H9 (cell line): ENCODE results near the gene CACNA1D. TPM values are rescaled to one million over a fixed set of nuclear protein-coding genes. Genes with fewer than 3 reads are reported as not detected.

Experiments
- DNase-seq: peaks from one replicate; pipeline ENCODE4 v3.0.0-alpha.2; 2017
- H2AFZ ChIP-seq: one replicate; pipeline ENCODE4 v1.6.1; 2013; ENCODE audit warnings: mild to moderate bottlenecking, low read length, control low read depth, moderate library complexity
- H2AK5ac ChIP-seq: 2 replicates; pipeline ENCODE4 v1.6.1; 2013; ENCODE audit warnings: low read length, control low read depth, mixed read lengths; ENCODE audit not compliant: insufficient read length
- H2BK120ac ChIP-seq: one replicate; pipeline ENCODE4 v1.6.1; 2013; ENCODE audit warnings: low read depth, mild to moderate bottlenecking, low read length, control low read depth, inconsistent platforms; ENCODE audit not compliant: poor library complexity, severe bottlenecking
- H2BK12ac ChIP-seq: 2 replicates; pipeline ENCODE4 v1.6.1; 2013; ENCODE audit warnings: low read length, control low read depth, mixed read lengths, low read depth; ENCODE audit not compliant: insufficient read length
- H2BK15ac ChIP-seq: 2 replicates; pipeline ENCODE4 v1.6.1; 2013; ENCODE audit warnings: low read depth, low read length, control low read depth
- H2BK20ac ChIP-seq: one replicate; pipeline ENCODE4 v1.6.1; 2013; ENCODE audit warnings: low read depth, mild to moderate bottlenecking, low read length, control low read depth, inconsistent platforms; ENCODE audit not compliant: poor library complexity, severe bottlenecking
- H2BK5ac ChIP-seq: 2 replicates; pipeline ENCODE4 v1.6.1; 2013; ENCODE audit warnings: low read length, control low read depth, mixed read lengths; ENCODE audit not compliant: insufficient read length
- H3K14ac ChIP-seq: 2 replicates; pipeline ENCODE4 v1.6.1; 2013; ENCODE audit warnings: low read length, control low read depth; ENCODE audit not compliant: insufficient read depth
- H3K18ac ChIP-seq: 2 replicates; pipeline ENCODE4 v1.6.1; 2013; ENCODE audit warnings: low read depth, mild to moderate bottlenecking, mixed read lengths, low read length, control low read depth; ENCODE audit not compliant: insufficient read length
- H3K23ac ChIP-seq: 2 replicates; pipeline ENCODE4 v1.6.1; 2013; ENCODE audit warnings: low read length, control low read depth, mixed read lengths, low read depth; ENCODE audit not compliant: insufficient read length
- H3K23me2 ChIP-seq: 2 replicates; pipeline ENCODE4 v1.6.1; 2013; ENCODE audit warnings: low read depth, mild to moderate bottlenecking, mixed read lengths, low read length, control low read depth; ENCODE audit not compliant: insufficient read length, poor library complexity, severe bottlenecking
- H3K27ac ChIP-seq: 2 replicates; pipeline ENCODE4 v1.5.1; 2013; ENCODE audit warnings: low read length, control low read depth, mixed read lengths, low read depth; ENCODE audit not compliant: insufficient read length
- H3K27me3 ChIP-seq: 2 replicates; pipeline ENCODE4 v1.6.1; 2013; ENCODE audit warnings: low read length, control low read depth, inconsistent platforms; ENCODE audit not compliant: insufficient read depth
- H3K4ac ChIP-seq: 2 replicates; pipeline ENCODE4 v1.6.1; 2013; ENCODE audit warnings: low read depth, mild to moderate bottlenecking, control low read depth, inconsistent platforms, low read length, moderate library complexity
- H3K4me1 ChIP-seq: 2 replicates; pipeline ENCODE4 v1.6.1; 2013; ENCODE audit warnings: low read length, control low read depth, inconsistent platforms; ENCODE audit not compliant: insufficient read depth
- H3K4me2 ChIP-seq: 2 replicates; pipeline ENCODE4 v1.6.1; 2013; ENCODE audit warnings: low read length, control low read depth, mixed read lengths; ENCODE audit not compliant: insufficient read length, insufficient read depth
- H3K56ac ChIP-seq: 2 replicates; pipeline ENCODE4 v1.6.1; 2013; ENCODE audit warnings: low read depth, mild to moderate bottlenecking, mixed read lengths, low read length, control low read depth; ENCODE audit not compliant: insufficient read length
- H3K79me1 ChIP-seq: 2 replicates; pipeline ENCODE4 v1.6.1; 2013; ENCODE audit warnings: low read depth, mild to moderate bottlenecking, moderate library complexity, low read length, control low read depth, inconsistent platforms; ENCODE audit not compliant: insufficient read depth, poor library complexity, severe bottlenecking
- H3K79me2 ChIP-seq: 2 replicates; pipeline ENCODE4 v1.6.1; 2013; ENCODE audit warnings: low read length, control low read depth, inconsistent platforms; ENCODE audit not compliant: insufficient read depth
- H3K9ac ChIP-seq: 2 replicates; pipeline ENCODE4 v1.6.1; 2013; ENCODE audit warnings: low read length, control low read depth, mixed read lengths; ENCODE audit not compliant: insufficient read length; ENCODE audit errors: extremely low read depth
- H3K9me3 ChIP-seq: one replicate; pipeline ENCODE4 v1.6.1; 2013; ENCODE audit warnings: low read depth, low read length, inconsistent platforms; ENCODE audit not compliant: control insufficient read depth
- H3T11ph ChIP-seq: one replicate; pipeline ENCODE4 v1.6.1; 2013; ENCODE audit warnings: mild to moderate bottlenecking, low read length, control low read depth, inconsistent platforms
- H4K20me1 ChIP-seq: one replicate; pipeline ENCODE4 v1.6.1; 2013; ENCODE audit not compliant: control insufficient read depth, insufficient read length, insufficient read depth
- H4K5ac ChIP-seq: 2 replicates; pipeline ENCODE4 v1.6.1; 2013; ENCODE audit warnings: low read depth, mild to moderate bottlenecking, mixed read lengths, low read length, control low read depth; ENCODE audit not compliant: insufficient read length
- H4K8ac ChIP-seq: replicated peaks from 2 replicates; pipeline ENCODE4 v1.6.1; 2013; ENCODE audit warnings: low read length, control low read depth, mixed read lengths, low read depth; ENCODE audit not compliant: insufficient read length
- H4K91ac ChIP-seq: 2 replicates; pipeline ENCODE4 v1.6.1; 2013; ENCODE audit warnings: low read depth, mild to moderate bottlenecking, moderate library complexity, mixed read lengths, low read length, control low read depth; ENCODE audit not compliant: insufficient read length
- H3K27ac Mint-ChIP-seq, 3 experiments: 2 replicates in 2 of 3; 3 replicates in 1 of 3; pipeline ENCODE4 v1.8.0; 2020 to 2021; ENCODE audit warnings: mixed read lengths in 3 of 3, mild to moderate bottlenecking in 1 of 3, moderate library complexity in 1 of 3
- H3K27me3 Mint-ChIP-seq: 2 replicates; pipeline ENCODE4 v1.8.0; 2021; ENCODE audit warnings: low read depth, mild to moderate bottlenecking, moderate library complexity, mixed read lengths
- H3K36me3 Mint-ChIP-seq, 3 experiments: 2 replicates in 2 of 3; 3 replicates in 1 of 3; pipeline ENCODE4 v1.8.0; 2020 to 2021; ENCODE audit warnings: low read depth in 3 of 3, mixed read lengths in 3 of 3; ENCODE audit not compliant: insufficient read depth in 1 of 3
- H3K4me1 Mint-ChIP-seq, 2 experiments: 2 replicates each; pipeline ENCODE4 v1.8.0; 2020; ENCODE audit warnings: mixed read lengths in 2 of 2
- H3K4me3 Mint-ChIP-seq, 2 experiments: 2 replicates in 1 of 2; 3 replicates in 1 of 2; pipeline ENCODE4 v1.8.0; 2020 to 2021; ENCODE audit warnings: mild to moderate bottlenecking in 2 of 2, mixed read lengths in 2 of 2, moderate library complexity in 1 of 2
- H3K9me3 Mint-ChIP-seq, 2 experiments: 2 replicates in 1 of 2; 3 replicates in 1 of 2; pipeline ENCODE4 v1.8.0; 2020; ENCODE audit warnings: mild to moderate bottlenecking in 2 of 2, mixed read lengths in 2 of 2, moderate library complexity in 1 of 2
- CTCF ChIP-seq: fragments of 200-600 bp; sonication (generic); conservative IDR thresholded peaks from 3 replicates; pipeline ENCODE4 v1.8.0; 2021; ENCODE audit warnings: antibody characterized with exemption, mild to moderate bottlenecking
- WGBS: extraction: QIAGEN DNeasy Blood & Tissue Kit; methylation state at CpG from one replicate; pipeline ENCODE4 v1.1.7; 2013; ENCODE audit warnings: missing lambda C conversion rate, low lambda C conversion rate, mixed read lengths; ENCODE audit not compliant: insufficient read length; ENCODE audit errors: extremely low coverage; 5-methylcytosine and 5-hydroxymethylcytosine counted together
- total RNA-seq: library from RNA; stranded (reverse); gene quantifications from 2 replicates; pipeline ENCODE4 v1.2.1, GENCODE V29; 2021

The CACNA1D gene
- total RNA-seq, 1 experiment from 2014 or later = 3.5 TPM

- no peaks in the 10 kb centered on the region for H3K4me1 ChIP-seq
- H3T11ph ChIP-seq = no peak overlapping the region
- H2BK5ac ChIP-seq = no peak overlapping the region
- H3K56ac ChIP-seq = no peak overlapping the region
- H3K23ac ChIP-seq = no peak overlapping the region
- no CpG with 5 or more reads among the region's 2 CpGs for WGBS
- H3K4me3 Mint-ChIP-seq = no peak overlapping the region
- H4K20me1 ChIP-seq = no peaks in the 10 kb centered on the region
- H3K18ac ChIP-seq = no peak overlapping the region
- no peaks in the 10 kb centered on the region for H3K23me2 ChIP-seq
- H3K36me3 Mint-ChIP-seq = no peaks in the 10 kb centered on the region
- no peaks in the 10 kb centered on the region for H3K79me2 ChIP-seq
- no peak overlapping the region for H4K5ac ChIP-seq
- peaks cover 4% of the 10 kb centered on the region for H3K9me3 ChIP-seq
- H2BK15ac ChIP-seq = no peak overlapping the region
- no peak overlapping the region for H3K4me2 ChIP-seq
- no peaks in the 10 kb centered on the region for H3K27me3 ChIP-seq
- H2BK20ac ChIP-seq = no peak overlapping the region
- H3K9ac ChIP-seq = no peak overlapping the region
- no peak overlapping the region for H3K14ac ChIP-seq
- no peak for DNase-seq
- H3K27ac ChIP-seq = no peak overlapping the region
- H2AK5ac ChIP-seq = no peak overlapping the region
- peak; percentile 69 for TF ChIP-seq CTCF
- no peak overlapping the region for H2BK120ac ChIP-seq
- no peak overlapping the region for H2AFZ ChIP-seq
- H3K4me1 Mint-ChIP-seq = no peaks in the 10 kb centered on the region
- H2BK12ac ChIP-seq = no peak overlapping the region
- H3K4ac ChIP-seq = no peak overlapping the region
- no peak overlapping the region for H4K8ac ChIP-seq
- H3K27ac Mint-ChIP-seq = no peak overlapping the region
- peaks cover 4% of the 10 kb centered on the region for H3K27me3 Mint-ChIP-seq
- H3K79me1 ChIP-seq = no peaks in the 10 kb centered on the region
- peaks cover 0 to 4% of the 10 kb centered on the region in 2 experiments; a peak in 1 of 5 replicates for H3K9me3 Mint-ChIP-seq
- no peak overlapping the region for H4K91ac ChIP-seq
These were observed 174.5 kb downstream of the CACNA1D start for GRCh38 chr3:53668872-53669271.
